HG02623 (cell line): Measurements from ENCODE around the gene RAB43.
"Not testable (repeated sequence)": the region's sequence is repeated elsewhere in the genome, so short reads cannot be mapped to it uniquely, and the experiment has no call there.

Source experiments
- ATAC-seq: cut with Tn5 transposase; IDR thresholded peaks from one replicate; pipeline ENCODE4 v1.9.1; 2021; ENCODE audit warnings: moderate library complexity; ENCODE audit not compliant: unreplicated experiment

Gene RAB43

DNA sequence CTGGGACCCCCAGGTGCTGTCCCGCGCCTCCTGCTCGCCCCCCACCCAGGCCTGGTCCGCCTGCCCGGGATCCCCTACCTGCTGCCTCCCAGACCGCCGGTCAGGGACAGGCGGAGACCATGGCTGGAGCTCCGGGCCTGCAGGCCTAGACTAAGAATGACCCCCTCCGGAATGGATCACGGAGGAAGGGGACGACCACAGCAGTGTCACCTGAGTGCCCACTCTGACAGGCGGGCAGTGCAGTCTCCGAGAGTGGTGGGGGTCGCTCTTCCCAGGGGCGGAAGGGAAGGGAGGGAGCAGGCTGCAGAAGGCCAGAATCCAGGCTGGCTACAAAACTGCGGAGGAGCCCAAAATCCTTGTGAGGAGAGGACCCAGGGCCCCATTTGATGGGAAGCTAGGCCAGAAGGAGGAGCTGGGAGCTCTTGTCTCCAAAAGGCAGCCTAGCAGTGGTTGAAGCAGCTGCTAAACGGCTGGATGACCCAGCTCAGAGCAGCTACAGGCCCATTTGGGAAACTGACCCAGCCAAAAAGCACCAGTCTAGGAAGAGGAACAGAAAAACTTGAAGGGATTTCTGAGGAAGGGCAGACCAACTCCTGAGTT, 908 bp upstream of the RAB43 start:
- ATAC-seq: no peak

DNA sequence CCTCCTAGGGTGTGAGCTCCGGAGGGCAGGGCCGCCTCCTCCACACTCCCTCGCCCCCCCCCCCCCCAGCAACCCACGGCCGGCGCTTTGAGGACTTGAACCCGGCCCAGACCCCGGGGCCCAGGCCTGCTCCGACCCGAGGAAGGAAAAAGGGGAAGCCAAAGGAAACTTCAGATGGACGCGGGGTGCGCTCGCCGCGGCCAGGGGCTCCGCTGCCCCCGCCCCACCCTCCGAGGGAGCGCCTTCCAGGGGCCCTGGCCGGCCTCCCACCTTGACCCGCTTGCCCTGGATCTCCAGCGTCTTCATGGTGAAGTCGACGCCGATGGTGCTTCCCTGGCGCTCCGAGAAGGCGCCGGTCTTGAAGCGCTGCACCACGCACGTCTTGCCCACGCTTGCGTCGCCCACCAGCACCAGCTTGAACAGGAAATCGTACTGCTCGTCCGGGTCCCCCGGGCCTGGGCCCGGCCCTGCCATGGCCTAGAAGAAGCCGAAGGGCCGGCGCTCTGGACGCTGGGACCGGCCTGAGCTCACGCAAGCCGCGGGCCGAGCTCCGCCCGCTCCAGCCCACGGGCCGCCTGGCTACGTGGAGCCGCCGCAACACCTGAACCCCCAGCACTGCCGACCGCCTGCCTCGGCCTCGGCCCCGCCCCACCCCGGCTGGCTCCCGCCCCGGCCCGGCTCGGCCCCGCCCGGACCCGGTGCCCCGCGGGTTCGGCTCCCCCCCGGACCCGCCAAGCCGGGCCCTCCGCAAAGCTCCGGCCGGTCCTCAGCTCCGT, 400 bp downstream of the RAB43 start:
- peak; percentile 23 for ATAC-seq

DNA sequence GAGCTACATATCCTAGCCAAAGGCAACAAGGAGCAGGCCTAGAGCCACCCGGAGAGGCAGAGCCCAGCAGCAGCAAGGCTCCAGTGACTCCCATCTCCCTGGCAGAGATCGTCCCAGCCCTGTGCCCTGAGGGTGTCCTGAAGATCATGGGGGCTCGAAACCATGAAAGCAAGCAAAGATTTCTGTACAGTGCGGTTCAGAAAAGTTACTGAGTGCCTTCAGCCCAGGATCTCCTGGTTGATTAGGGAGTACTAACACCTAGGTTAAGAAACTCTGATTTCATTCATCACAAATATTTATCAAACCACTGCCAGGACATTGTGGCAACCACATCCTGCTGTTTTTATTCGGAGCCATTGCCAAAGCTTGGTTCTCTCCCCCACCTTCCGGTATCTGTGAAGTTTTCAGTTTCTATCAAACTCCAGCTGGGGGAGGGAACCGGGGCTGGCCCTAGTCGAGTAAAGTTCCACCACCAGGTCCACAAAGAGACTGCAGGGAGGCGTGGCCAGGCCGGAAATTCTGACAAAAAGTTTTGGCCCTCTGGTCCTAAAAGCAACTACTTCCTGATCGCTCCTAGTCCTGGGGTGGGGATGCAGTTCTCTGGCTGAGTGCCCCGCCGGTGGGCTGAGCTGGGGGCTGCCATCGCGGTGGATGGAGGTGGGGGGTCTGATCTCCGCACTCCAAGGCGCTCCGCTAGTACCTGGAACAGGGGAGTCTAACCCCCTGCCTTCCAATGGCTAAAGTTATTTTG, 1.2 kb downstream of the RAB43 start:
- peak; percentile 65 for ATAC-seq

DNA sequence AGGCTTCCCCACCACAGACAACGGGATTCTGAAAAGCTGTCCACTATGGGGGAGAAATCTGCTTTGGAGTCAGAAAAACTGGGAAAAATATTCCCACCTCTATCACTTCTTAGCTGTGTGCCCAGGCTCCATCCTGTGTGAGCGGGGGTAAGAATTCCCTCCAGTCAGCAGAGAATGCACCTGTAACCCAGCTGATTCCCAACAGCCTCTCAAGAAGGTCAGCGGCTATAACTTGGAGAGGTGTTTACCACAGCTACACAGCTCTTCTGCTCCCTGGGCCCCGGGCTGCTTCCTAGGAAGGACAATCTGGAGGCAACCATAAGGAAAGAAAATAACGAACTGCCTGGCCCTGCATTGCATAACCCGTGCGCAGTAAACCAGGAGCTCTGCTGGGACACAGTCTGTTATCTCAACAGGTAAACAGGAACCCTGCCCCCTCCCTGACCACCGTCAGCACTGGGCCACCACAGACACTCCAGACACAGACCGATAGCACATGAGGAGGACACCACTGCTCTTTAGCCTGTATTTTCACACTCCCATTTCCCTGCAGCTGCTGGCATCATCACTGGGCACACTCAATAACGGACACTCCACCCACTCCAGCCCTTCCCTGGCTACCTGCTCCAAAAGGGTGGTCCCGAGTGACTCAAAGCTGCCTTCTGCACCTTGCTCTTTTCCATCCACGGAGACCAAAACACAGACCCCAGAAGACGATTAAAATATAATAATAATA, 2.1 kb downstream of the RAB43 start:
- ATAC-seq: no peak

DNA sequence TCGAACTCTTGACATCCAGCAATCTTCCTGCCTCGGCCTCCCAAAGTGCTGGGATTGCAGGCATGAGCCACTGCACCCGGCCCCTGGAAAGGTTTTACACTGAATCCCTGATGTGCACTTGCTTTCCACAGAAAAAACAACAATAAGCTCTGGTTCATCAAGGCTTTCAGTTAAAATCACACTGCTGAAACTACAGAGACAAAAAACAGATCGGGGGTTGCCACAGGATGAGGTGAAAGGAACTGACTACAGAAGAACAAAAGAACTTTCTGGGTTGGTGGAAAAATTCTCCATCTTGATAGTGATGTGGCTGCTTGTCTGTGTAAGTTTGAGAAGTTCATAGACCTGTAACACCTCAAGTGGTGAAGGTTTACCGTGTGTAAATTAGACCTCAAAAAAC, 2.9 kb downstream of the RAB43 start:
- ATAC-seq: no peak

DNA sequence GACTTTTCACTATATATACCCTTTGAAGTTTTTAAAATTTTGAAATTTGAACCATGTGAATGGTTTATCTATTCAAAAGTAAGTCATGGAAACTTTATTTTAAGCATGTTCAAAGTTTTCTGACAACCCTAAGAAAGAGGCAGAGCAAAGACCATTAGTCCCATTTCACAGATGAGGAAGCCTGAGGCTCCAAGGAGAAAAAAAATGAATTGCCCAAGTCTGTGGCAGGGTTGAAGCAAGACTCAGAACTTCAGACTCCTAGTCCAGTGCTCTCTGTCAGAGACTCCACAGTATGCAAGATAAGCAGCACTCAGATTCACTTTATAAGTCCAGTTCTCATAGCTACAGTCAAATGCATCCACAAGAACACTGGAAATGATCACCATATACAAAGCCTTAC, 4.5 kb downstream of the RAB43 start:
- ATAC-seq: no peak

DNA sequence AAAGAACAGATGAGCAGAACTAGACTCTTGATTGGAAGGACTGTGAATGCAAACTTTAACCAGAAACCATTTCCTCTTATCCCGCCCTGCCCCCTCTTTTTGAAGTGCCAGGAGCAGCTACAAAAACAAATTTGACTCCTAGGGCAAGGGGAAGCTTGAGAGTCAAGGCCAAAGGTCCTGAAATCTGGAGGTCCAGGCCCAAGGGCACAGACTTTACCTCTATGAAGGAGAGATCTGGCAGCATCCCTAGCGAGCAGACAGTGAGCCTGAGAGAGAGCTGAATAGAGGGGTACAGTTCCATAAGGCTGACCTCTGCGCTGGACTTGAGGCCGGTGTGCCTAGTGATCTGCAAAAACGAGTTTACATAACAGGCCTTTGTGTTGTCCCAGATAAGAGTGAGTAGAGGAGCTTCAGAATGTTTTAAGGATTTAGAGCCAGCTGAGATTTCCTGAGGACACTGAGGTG, 5.1 kb downstream of the RAB43 start:
- no peak for ATAC-seq

DNA sequence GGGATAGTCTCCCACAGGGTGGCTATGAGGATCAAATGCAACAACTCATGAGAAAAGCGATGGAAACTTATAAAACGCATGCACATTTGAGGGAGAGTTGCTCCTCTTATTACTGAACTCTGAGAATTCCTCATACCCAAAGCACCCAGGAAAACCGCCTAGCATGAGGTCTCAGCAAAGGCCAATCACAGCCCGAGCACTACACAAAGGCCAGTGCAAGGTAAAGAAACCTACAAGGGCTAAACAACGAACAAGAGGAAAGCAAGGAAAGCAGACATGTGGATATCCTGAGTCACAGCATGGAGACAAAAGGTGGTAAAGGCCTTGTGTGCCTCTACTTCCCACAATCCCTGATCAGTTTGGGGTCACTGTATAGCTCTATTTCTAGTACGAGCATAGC, 7.1 kb downstream of the RAB43 start:
- ATAC-seq: no peak

DNA sequence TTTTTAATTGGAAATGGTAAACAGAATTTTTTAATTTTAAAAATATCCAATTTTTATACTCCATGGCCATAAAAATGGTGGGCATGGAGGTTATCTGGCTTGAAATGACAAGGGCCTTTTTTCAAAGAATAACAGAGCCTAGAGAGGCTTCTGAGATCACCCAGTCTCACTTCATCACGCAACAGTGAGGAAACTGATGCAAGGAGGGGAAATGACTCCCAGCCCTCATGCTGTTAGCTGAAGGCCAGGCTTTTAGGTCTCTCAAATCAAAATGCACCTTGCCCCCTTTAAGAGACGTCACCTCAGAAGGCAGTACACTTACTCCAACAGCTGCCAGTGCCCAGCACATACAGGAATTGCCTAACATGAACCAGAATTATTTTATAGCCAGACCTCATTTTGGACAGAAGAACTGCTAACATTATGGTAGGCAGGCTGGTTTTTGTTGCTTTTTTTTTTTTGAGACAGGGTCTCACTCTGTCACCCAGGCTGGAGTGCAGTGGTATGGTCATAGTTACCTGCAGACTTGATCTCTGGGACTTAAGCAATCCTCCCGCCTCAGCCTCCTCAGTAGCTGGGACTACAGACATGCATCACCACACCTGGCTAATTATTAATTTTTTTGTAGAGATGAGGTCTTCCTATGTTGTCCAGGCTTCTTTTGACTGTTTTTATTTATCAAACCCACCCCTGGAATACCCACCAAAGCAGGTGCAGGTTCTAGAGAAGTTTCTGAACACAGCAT, 9.1 kb downstream of the RAB43 start:
- ATAC-seq: no peak

DNA sequence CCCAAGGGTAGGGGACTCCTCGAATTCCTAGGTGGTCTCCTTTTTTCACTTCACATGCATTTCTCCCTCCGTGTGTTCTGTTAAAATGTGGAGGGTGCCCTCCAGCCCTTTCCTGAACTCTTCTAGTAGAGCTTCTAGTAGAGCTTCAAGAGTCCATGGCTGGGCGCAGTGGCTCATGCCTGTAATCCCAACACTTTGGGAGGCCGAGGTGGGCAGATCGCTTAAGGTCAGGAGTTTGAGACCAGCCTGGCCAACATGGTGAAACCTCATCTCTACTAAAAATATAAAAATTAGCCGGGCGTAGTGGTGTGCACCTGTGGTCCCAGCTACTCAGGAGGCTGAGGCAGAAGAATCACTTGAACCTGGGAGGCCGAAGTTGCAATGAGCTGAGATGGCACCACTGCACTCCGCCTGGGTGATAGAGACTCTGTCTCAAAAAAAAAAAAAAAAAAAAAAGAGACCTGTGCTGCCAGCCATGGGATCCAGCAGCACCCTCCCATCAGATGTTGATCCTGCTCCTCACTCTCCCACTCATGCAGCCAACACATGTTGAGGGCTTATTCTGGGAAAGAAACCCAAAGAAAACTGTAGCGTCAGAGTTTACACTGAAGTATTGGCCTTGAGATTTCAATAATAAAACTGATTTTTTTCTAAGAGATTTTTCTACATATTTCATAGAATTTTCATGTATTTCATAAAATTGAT, 10.4 kb downstream of the RAB43 start:
- ATAC-seq: not testable (repeated sequence)

DNA sequence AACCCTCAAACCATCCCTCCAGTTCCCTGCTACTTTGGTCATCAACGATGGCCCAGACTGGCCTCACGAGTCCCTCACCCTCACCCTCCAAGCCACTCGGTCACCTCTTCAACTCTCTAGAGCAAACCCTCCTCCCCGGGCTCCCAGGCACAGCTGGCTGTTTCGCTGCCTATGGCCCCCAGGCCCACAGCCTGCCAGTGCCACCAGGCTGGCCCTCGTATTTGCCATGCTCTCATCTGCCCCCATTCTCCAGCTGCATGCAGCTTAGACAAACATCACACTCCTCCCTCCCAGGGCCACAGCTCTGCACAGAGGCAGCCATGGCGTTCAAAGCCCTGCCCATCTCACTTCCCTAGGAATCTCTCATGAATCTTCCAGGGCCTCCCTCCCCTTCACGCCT, 13.8 kb downstream of the RAB43 start:
- ATAC-seq: no peak

DNA sequence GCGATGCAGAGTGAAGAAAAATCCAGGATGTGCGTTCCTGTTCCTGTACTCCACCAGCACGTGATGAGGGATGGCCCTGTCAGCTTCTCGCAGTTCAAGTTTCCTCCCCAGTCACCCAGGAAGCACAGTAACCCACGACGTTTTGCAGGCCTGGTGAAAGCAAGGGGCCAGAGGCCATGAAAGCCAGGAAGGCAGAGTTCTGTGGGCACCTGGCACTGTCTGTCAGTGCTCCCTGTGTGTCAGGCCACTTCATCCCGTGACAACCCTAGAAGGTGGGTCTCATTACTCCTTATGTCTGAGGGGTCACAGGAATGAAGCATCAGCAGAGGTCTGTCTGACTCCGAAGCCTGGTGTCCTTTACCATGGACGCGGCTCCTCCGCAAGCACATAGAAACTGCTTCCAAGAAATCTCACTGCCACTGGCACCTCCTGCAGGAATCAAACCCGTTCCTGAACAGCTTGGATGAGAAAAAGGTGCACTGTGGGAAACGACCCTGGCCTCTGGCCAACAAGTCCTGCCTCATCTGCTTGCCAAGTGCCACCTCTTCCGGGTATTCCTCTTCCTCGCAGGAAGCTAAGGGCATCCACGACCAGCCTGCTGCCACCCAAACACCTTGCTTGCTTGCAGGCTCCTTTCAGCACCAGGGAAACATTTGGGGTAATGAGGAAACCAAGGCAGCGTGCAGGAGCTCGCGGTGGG, 14.6 kb downstream of the RAB43 start:
- ATAC-seq: no peak

DNA sequence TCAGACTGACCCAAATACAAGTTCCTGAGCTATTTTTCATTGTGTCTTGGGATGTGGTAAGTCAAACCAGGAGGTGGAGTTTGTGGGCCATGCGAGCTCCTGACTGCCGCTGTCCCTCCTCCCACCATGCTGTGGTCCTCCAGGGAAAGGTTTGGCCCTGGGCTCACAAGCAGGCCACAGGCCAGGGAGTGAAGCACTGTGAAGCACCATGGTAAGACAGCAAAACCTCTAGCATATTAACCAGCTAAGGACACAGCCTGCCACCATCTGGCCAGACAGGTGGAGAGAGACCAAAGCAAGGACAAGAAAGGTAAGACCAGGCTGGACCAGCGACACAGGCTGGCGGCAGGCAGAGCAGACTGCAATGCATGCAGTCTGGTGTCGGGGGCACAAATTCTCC, 15.3 kb downstream of the RAB43 start:
- no peak for ATAC-seq

DNA sequence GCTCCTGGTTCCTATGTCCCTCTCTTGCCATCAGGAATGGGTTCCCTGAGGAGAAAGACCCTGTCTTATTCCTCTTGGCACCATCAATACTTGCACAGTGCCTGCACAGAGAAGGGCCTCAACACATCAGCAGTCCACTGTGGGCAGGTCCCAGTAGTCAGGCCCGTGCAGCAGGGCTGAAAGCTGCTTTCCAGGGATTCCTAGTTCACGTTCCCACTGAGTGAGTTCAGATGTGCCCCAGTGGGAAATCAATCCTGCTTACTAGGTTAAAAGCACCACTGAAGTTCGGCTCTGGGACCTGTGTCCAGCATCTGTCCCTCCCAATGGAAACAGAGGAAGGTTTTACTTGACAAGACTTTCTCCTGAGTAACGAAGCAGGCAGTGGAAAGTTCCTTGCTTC, 15.7 kb downstream of the RAB43 start:
- no peak for ATAC-seq

DNA sequence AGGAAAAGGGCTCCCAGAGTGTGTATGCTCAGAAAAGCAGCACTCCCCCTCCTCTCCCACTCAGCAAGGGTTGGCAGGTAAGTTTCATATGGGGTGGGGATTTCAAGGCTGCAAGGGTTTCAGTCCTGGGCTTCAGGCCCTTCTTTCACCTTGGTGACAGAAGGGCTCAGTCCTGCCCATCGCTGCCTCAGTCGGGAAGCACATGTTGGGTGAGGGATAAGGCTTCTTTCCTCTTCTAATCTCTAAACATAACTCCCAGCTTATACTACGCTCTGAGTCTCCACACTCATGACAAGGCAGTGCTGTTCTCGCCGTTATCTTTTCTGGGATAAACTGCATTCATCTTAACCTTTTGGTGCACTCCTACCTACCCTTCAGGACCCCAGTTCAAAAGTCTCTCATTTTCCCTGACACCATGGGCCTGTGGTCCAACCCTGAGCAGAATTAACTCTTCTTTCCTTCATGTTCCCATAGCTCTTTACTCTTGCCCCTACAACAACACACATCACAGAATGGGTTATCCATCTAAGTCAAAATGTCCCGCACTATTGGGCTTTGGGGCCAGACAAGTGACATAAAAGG, 17.0 kb downstream of the RAB43 start:
- ATAC-seq: no peak

DNA sequence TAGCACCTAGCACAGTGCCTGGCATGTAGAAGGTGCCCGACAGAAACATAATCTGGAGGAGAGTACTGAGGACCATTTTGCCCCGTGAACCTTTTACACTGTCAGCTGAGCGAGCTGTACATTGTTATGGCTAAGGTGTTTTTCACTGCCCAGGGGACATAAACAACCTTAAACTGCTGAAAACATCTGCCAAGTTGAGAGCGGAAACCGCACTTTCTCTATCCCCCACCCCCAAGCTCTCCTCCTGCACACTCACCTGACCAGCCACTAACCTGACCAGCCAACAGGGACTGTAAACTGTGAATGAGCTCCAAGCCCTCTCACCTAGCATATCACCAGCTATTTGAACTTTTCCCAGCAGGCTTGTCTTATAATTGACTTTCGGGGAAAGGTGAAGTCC, 17.6 kb downstream of the RAB43 start:
- no peak for ATAC-seq

DNA sequence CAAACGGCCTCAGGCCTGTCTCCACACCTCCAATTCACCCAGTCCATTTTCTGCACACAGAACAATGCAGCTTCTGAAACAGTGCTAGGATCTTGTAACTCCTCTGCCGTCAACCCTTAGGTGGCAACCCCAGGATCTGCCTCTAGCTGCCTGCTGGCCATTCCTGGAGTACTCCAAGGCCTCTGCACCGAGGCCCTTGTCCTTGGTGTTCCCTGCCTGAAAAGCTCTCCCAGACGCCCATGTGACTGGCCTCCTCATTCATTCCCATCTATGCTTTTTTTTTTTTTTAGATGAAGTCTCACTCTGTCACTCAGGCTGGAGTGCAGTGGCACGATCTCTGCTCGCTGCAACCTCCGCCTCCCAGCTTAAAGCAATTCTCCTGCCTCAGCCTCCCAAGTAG, 18.3 kb downstream of the RAB43 start:
- no peak for ATAC-seq

DNA sequence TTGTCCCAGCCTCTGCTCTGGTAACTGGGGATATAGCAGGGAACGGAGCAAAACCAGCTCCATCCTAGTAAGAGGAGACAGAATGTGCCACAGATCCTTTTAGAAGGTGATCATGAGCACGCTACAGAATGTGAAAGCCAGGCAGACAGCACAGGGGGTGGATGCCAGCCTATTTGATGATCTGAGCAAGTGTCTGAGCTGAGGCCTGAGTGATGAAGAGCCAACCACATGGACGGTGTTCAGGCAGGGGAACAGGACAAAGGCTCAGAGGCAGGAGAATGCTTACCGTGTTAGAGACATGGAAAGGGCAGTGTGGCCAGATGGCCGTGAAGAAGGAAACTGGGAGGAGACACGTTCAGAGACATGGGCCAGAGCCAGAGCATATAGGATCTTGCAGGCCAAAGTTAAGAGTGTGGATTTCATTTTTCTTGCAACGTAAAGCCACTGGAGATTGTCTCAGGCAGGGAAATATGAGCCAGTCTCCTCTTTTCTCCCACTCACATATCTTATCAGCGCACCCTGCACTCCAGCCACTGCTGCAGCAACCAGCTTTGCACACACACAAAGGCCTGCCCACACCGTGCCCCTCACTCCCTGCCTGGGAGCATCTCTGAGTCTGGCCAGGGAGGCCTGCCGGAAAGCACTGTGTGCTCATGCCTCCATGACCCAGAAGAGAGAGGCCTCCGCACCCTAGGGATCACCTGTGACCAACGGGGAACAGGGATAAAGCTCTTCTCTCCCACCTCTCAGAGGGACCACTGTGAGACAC, 20.1 kb downstream of the RAB43 start:
- ATAC-seq: no peak
